ENCODE measurements around the gene TCF7. TPM values are rescaled to one million over a fixed set of nuclear protein-coding genes. Genes with fewer than 3 reads are reported as not detected.

TCF7 gene
- total and polyA plus RNA-seq, 2 of the 13 experiments (the other 11 are each of a cell fraction or from before 2014, with no cell fraction given), result 6.3 to 6.8 TPM

- peak; percentile 61 for TF ChIP-seq UBTF (CRISPR knock-in tag; IDR thresholded peaks at IDR 0.05)
- no peak for TF ChIP-seq TRIM24 (CRISPR knock-in tag; IDR thresholded peaks at IDR 0.05)
- no peak for TF ChIP-seq AFF4 (CRISPR knock-in tag; IDR thresholded peaks at IDR 0.05)
- TF ChIP-seq GLMP (CRISPR knock-in tag; IDR thresholded peaks at IDR 0.05; ENCODE audit: borderline replicate concordance), result no peak
- TF ChIP-seq YEATS2 (CRISPR knock-in tag; IDR thresholded peaks at IDR 0.05; ENCODE audit: borderline replicate concordance), result peak; percentile 55; the same call in 1 of the 2 replicates
- no peak for TF ChIP-seq ZNF816 (CRISPR knock-in tag; IDR thresholded peaks at IDR 0.05; ENCODE audit: borderline replicate concordance)
- TF ChIP-seq ZNF407 (CRISPR knock-in tag; IDR thresholded peaks at IDR 0.05; ENCODE audit: not compliant biosample characterization), result no peak
- TF ChIP-seq ZNF761 (CRISPR knock-in tag; conservative IDR thresholded peaks at IDR 0.05), result no peak
- no peak for TF ChIP-seq MYNN (CRISPR knock-in tag; IDR thresholded peaks at IDR 0.05; ENCODE audit: low read depth)
Observed at GRCh38 chr5:134070725-134071613, 43.5 kb upstream of the TCF7 start (continued).

Measured in HepG2 (cell line).